GM19463 (cell line): ENCODE results near the gene FNDC3B.
A peak's percentile ranks its signal among the peaks of the same experiment; 100 is the strongest.
"Not testable (repeated sequence)": the region's sequence is repeated elsewhere in the genome, so short reads cannot be mapped to it uniquely, and the experiment has no call there.

Experiments used
- ATAC-seq: cut with Tn5 transposase; IDR thresholded peaks from one replicate; pipeline ENCODE4 v1.9.1; 2021; ENCODE audit warnings: mild to moderate bottlenecking, moderate library complexity; ENCODE audit not compliant: unreplicated experiment

The FNDC3B gene

GRCh38 chr3:172254542-172254941 is 215.2 kb downstream of the FNDC3B start:
- ATAC-seq = no peak

- not testable (repeated sequence) for ATAC-seq
These were observed 215.9 kb downstream of the FNDC3B start for GRCh38 chr3:172255321-172255720.

DNA sequence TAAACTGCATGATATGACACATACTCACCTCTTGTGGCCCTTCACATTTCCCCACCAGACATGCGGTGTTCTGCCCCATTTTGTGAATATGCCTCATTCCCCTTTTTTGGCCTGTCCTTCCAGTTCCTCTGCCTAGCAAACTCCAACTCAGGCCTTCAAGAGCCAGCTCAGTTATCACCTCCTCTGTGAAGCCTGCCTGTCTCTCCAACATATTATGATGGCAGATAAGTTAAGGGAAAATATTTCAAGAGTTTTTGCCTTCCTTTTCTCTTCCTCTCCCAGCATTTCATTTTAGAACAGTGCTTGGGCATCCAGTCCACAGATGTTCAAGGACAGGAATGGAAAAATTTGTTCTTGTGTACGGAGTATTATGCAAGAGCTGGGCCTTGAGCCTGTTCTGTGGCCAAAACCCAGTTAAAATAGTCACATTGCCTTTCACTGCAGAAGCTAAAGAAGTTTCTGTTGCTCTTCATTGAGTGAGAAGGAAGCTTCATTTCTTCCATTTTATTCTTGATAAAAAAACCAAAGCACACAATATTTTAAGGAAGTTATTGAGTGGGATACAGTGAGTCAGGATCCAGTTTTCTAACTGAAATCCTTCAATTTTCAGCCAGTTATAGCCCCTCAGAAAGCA is 216.8 kb downstream of the FNDC3B start:
- ATAC-seq = no peak

DNA sequence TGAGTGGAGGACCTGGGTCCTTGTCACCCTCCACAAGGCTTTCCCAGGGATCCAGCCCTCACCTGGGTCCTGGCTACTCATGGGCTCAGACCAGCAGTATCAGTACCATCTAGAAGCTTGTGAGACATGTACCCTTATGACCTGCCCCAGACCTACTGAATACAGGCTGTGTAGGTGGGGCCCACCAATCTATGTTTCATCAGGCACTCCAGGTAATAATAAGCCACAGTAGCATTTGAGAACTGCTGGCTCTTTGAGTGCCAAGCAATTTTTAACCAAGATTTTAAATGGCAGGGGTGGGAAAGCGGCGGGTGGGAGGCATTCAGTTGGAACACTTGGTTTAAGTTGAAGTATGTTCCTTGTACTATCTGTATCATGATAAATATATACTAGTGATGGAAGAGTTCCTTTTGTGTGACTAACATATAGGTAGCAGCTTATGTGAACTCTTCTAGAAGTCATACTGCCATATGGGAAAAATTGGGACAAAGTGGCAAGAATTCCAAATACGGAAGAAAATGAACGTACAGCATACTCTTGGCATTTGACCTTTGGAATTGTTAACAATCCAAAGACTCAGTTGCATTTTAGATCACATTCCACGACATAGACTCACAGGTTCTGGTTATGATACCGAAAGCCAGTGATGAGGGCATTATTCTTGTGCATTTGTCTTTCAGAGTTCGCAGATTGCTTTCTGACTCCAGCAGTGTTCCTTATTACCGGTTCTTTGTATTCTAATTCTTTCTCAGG is 218.4 kb downstream of the FNDC3B start:
- no peak for ATAC-seq

DNA sequence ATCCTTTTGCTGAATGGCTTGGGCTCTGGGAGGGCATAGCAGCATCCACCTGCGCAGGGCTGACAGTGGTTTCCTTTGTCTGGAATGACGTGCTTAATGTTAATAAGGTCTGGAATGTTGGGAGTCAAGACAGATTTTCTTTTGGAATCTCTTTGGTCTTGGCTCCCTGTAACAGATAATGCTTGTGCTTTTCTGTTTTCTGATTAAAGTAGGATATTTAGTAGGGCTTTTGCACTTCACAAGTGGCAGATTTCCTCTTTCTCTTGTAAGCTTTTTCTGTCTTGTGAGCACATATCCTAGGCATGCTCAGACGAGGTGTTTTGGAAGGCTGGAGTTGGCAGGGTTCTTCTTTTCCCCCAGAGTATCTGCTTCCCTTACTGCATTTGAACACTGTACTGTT is 219.2 kb downstream of the FNDC3B start:
- ATAC-seq = no peak

GRCh38 chr3:172259111-172259541 is 219.7 kb downstream of the FNDC3B start:
- ATAC-seq = no peak

DNA sequence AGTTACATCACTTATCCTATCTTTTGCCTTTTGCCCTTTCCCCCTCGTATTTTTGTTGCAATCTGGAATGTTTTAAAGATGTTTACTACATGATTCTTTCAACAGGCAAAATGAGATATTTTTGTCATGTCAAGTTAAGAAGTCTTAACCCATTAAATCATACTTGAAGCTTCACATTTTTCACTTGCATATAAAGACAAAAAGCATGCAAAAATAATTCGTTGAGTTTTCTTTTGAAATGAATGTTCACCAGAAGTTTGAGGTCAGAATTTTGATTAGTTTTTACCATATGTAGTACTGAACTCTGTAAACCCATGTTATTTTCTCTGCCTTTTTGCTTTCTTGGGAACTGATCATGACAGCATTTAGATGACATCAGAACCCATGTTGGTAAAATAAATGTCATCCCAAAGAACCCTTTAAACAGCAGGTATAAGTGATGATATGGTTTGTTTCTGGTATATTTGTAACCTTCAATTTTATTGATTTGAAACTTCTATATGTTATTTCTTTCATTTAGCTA is 220.4 kb downstream of the FNDC3B start:
- no peak for ATAC-seq

GRCh38 chr3:172260381-172260780 is 221.0 kb downstream of the FNDC3B start:
- no peak for ATAC-seq

GRCh38 chr3:172261054-172261453 is 221.7 kb downstream of the FNDC3B start:
- no peak for ATAC-seq

- ATAC-seq = no peak
These were observed 223.7 kb downstream of the FNDC3B start for GRCh38 chr3:172262991-172263608.

- ATAC-seq = no peak
These were observed 224.6 kb downstream of the FNDC3B start for GRCh38 chr3:172263781-172264486.

DNA sequence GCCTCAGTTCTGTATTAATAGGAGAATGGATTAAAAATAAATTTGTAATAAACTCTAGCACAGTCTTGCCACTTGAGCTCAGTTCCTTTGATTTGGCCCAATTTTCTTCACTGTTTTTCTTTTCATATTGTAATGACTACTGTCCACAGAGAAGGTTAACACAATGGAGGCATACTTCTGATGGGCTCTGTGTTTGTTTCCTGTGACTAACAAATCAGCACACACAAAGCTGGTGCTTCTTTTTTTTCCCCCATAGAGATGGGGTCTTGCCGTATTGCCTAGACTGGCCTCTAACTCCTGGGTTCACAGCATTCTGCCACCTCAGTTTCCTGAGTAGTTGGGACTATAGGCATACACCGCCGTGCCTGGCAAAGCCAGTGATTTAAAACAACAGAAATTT is 226.7 kb downstream of the FNDC3B start:
- no peak for ATAC-seq

DNA sequence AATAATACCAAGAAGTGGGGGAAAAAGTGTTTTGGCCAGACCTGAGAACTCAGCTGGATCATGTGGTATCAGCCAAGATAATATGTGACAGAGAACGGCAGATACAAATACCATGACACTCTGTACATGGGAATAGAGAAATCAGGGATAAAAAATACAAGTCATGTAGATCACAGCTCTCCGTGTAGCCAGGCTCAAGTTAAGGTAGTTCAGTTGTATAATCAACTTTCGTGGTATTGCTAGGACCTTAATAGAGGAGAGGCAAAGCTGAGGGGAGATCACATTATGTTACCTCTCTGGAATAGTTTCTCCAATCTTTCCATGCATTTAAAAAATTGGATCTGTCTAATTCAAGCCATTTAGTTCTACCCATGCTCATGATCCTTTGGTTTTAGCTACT is 229.0 kb downstream of the FNDC3B start:
- ATAC-seq = no peak

DNA sequence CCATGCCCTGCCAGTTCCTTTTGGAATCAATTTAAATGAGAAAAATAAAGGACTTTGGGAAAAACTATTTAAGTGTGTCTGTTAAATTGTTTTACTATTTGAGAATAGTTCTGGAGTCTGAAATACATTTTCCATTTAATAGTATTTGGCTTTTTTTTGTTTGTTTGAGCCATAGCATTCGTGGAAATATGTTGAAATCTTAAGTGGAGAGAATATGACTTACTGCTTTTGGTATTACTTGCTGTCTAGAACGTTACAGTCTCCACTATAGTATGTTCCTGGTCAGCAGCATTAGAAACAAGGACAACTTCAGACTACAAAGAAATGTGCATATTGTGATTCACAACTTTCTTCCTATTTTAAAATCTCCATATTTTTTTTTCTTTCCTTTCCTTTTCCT is 229.5 kb downstream of the FNDC3B start:
- no peak for ATAC-seq

DNA sequence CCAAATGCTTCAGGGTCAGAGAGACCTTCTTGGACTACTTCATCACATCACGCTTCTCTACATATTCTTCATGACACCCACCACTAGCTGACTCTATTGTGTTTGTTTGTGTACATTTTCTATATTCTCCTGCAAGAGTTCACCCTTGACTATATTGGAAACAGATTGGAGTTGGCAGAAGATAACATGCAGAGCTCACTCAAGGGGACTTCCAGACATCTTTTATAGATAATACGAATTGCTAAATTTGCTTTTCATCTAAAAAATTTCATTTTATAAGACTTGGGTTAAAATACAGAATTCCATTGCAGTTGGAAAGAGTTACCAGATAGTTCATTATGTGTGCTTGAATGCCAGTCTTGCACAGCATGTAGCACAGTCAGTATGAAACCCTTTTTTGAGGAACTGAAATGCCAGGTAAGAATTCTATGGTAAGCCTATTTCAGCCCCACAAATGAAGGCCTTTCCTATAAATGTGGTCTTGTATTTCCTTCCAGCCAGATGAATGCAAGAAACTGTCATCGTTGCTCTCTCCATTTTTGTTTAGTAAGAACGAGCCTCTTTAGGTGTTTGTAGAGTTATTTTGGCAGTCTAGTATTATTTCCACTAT is 231.3 kb downstream of the FNDC3B start:
- ATAC-seq = peak; percentile 98

GRCh38 chr3:172271386-172271976 is 232.1 kb downstream of the FNDC3B start:
- ATAC-seq = no peak

- ATAC-seq = no peak
These were observed 233.3 kb downstream of the FNDC3B start for GRCh38 chr3:172272698-172273097.

- ATAC-seq = no peak
These were observed 234.0 kb downstream of the FNDC3B start for GRCh38 chr3:172273378-172273777.

GRCh38 chr3:172274906-172275305 is 235.5 kb downstream of the FNDC3B start:
- ATAC-seq = no peak

GRCh38 chr3:172275586-172275985 is 236.2 kb downstream of the FNDC3B start:
- no peak for ATAC-seq
